K562 (cell line): ENCODE data around the gene ABCC6. TPM values are rescaled to one million over a fixed set of nuclear protein-coding genes. Genes with fewer than 3 reads are reported as not detected.
A peak's percentile ranks its signal among the peaks of the same experiment; 100 is the strongest.

Source experiments
- ATAC-seq: fragments of 200-7000 bp; cut with Tn5 transposase; 3 replicates; pipeline ENCODE4 v1.9.1; 2020; ENCODE audit warnings: moderate library complexity
- BruUV-seq: library from RNA; stranded (reverse); fragments of 400-500 nt; replicated peaks from 2 replicates; lab custom pipeline; 2021; lab: Mats Ljungman, UMichigan
- CTCF ChIA-PET: fragments of 300-600 bp; formaldehyde crosslinking; extraction: SDS; loops from one replicate; lab custom pipeline; 2021; ENCODE audit warnings: low intra/inter-chr PET ratio; lab: Yijun Ruan, JAX
- POLR2A ChIA-PET: fragments of 300-600, 350-650 bp; sonication (Branson Sonifier 250); formaldehyde crosslinking; extraction: SDS; loops from one replicate; lab custom pipeline; 2021; ENCODE audit warnings: antibody characterized with exemption, inconsistent platforms; lab: Yijun Ruan, JAX
- DNase-seq, 4 experiments: peaks; one replicate each; pipeline versions ENCODE4 v3.0.0 to v3.0.0-alpha.2; 2011 to 2018; ENCODE audit warnings: low spot score in 3 of 4, mixed read lengths in 3 of 4; ENCODE audit errors: extremely low read depth in 1 of 4
- FAIRE-seq: peaks from 2 replicates; lab custom pipeline; 2011; peaks lifted over from hg19 to GRCh38; lab: Jason Lieb, UNC
- H2AFZ ChIP-seq: 2 replicates; pipeline ENCODE4 v1.6.0; 2011; ENCODE audit warnings: low read depth, low read length, control low read depth, inconsistent platforms
- H3K27ac ChIP-seq: fragments of 200-600 bp; 3 replicates; pipeline ENCODE4 v1.8.0; 2011; ENCODE audit warnings: low read depth, mild to moderate bottlenecking, control low read depth, inconsistent platforms, low read length, moderate library complexity, mixed read lengths; ENCODE audit errors: extremely low read depth
- H3K27me3 ChIP-seq, 2 experiments: fragments of 300-600 bp in 1 of 2; 2 replicates in 1 of 2; 3 replicates in 1 of 2; pipeline versions ENCODE4 v1.6.0 to v1.8.0; 2011; ENCODE audit warnings: inconsistent platforms in 2 of 2, low read length in 2 of 2, mild to moderate bottlenecking in 1 of 2, mixed read lengths in 1 of 2, moderate library complexity in 1 of 2; ENCODE audit not compliant: control insufficient read depth in 2 of 2, insufficient read depth in 2 of 2
- H3K36me3 ChIP-seq: fragments of 300-600 bp; 3 replicates; pipeline ENCODE4 v1.8.0; 2011; ENCODE audit warnings: mild to moderate bottlenecking, low read length, inconsistent platforms; ENCODE audit not compliant: control insufficient read depth, insufficient read depth
- H3K4me1 ChIP-seq, 2 experiments: fragments of 200-600 bp in 1 of 2; replicated peaks in 1 of 2; 2 replicates in 1 of 2; 3 replicates in 1 of 2; pipeline versions ENCODE4 v1.5.1 to v1.8.0; 2011; ENCODE audit warnings: inconsistent platforms in 2 of 2, low read length in 2 of 2, mild to moderate bottlenecking in 1 of 2, mixed read lengths in 1 of 2, moderate library complexity in 1 of 2; ENCODE audit not compliant: control insufficient read depth in 2 of 2, insufficient read depth in 2 of 2
- H3K4me2 ChIP-seq: 2 replicates; pipeline ENCODE4 v1.6.1; 2011; ENCODE audit warnings: low read length, control low read depth, inconsistent platforms, mixed read lengths; ENCODE audit not compliant: insufficient read depth
- H3K4me3 ChIP-seq: fragments of 200-600 bp; sonication (generic), shearing (Covaris generic); 2 replicates; pipeline ENCODE4 v1.5.1; 2016; ENCODE audit warnings: control low read depth, inconsistent platforms
- H3K79me2 ChIP-seq: fragments of 200-600 bp; 3 replicates; pipeline ENCODE4 v1.8.0; 2011; ENCODE audit warnings: low read length, inconsistent platforms; ENCODE audit not compliant: control insufficient read depth, insufficient read depth
- H3K9ac ChIP-seq, 2 experiments: 2 replicates each; pipeline versions ENCODE4 v1.6.0 to v1.6.1; 2011; ENCODE audit warnings: low read depth in 2 of 2, low read length in 2 of 2, control low read depth in 1 of 2, inconsistent platforms in 1 of 2, mild to moderate bottlenecking in 1 of 2, mixed read lengths in 1 of 2; ENCODE audit not compliant: insufficient read depth in 1 of 2
- H3K9me1 ChIP-seq: one replicate; pipeline ENCODE4 v1.6.0; 2011; ENCODE audit warnings: inconsistent platforms, mild to moderate bottlenecking, low read length, moderate library complexity; ENCODE audit not compliant: control insufficient read depth, insufficient read depth
- H3K9me3 ChIP-seq: replicated peaks from 2 replicates; pipeline ENCODE4 v1.5.1; 2011; ENCODE audit warnings: low read depth, low read length, inconsistent platforms; ENCODE audit not compliant: control insufficient read depth, insufficient read depth
- H4K20me1 ChIP-seq: replicated peaks from 2 replicates; pipeline ENCODE4 v1.6.1; 2011; ENCODE audit warnings: low read length, inconsistent platforms, mixed read lengths; ENCODE audit not compliant: control insufficient read depth, insufficient read depth
- CBFA2T2 ChIP-seq: fragments of 450-650 bp; conservative IDR thresholded peaks from 2 replicates; pipeline ENCODE4 v1.6.1; 2017; ENCODE audit warnings: mild to moderate bottlenecking
- HOXB6 ChIP-seq: fragments of 250-450 bp; sonication (Bioruptor Pico); IDR thresholded peaks from 2 replicates; pipeline ENCODE4 v1.5.1; 2022; ENCODE audit warnings: mild to moderate bottlenecking, borderline replicate concordance
- MCM7 ChIP-seq, 2 experiments: fragments of 450-650 bp; IDR thresholded peaks; 2 replicates each; pipeline ENCODE4 v1.6.1; 2016 to 2018
- MEIS2 ChIP-seq: fragments of 450-650 bp; IDR thresholded peaks from 2 replicates; pipeline ENCODE4 v1.6.1; 2014; ENCODE audit warnings: mild to moderate bottlenecking; ENCODE audit not compliant: partially characterized antibody
- NFYB ChIP-seq: IDR thresholded peaks from 2 replicates; pipeline ENCODE4 v1.6.1; 2011; ENCODE audit warnings: mild to moderate bottlenecking, moderate library complexity; ENCODE audit not compliant: insufficient read length; ENCODE audit errors: extremely low read depth
- RAD51 ChIP-seq: fragments of 450-650 bp; IDR thresholded peaks from 2 replicates; pipeline ENCODE4 v1.7.1; 2016; ENCODE audit warnings: low read depth, mild to moderate bottlenecking, borderline replicate concordance
- ZC3H4 ChIP-seq: sonication (generic); formaldehyde crosslinking; IDR thresholded peaks from 2 replicates; pipeline ENCODE4 v1.9.0; 2021; ENCODE audit warnings: missing genetic modification reagents, borderline replicate concordance
- WGBS: fragments of 100-300 bp; shearing (Covaris generic); methylation state at CpG from one replicate; pipeline ENCODE4 v1.1.6; 2016; ENCODE audit warnings: low coverage, mixed read lengths; ENCODE audit not compliant: insufficient coverage; ENCODE audit errors: missing lambda C conversion rate; 5-methylcytosine and 5-hydroxymethylcytosine counted together
- in situ Hi-C: fragments of 300-500 bp; cut with MboI; formaldehyde crosslinking; loops from 4 replicates; pipeline ENCODE4 v1.15.0; 2018; ENCODE audit warnings: inconsistent platforms, mixed read lengths
- intact Hi-C: fragments of 100-400 bp; cut with micrococcal nuclease; formaldehyde crosslinking; loops from 2 replicates; pipeline ENCODE4 v1.14.2; 2022
- polyA plus RNA-seq, 8 experiments: library from polyadenylated mRNA; depleted of rRNA in 4 of 8; stranded (reverse) in 5 of 8; unstranded in 3 of 8; fragments of >200 nt; fragmentation: Nextera tagmentation in 2 of 8; fragmentation: Illumina TruSeq in 1 of 8; extraction: Ambion mirVana in 2 of 8; extraction: Trizol in 1 of 8; gene quantifications; 2 replicates each; pipeline versions ENCODE4 v1.2.1 to v1.2.3, GENCODE V29; 2011 to 2014; ENCODE audit warnings: inconsistent platforms in 1 of 8, missing spikeins in 1 of 8
- total RNA-seq, 7 experiments: library from RNA; depleted of rRNA in 6 of 7; stranded (reverse); fragments of >200 nt in 6 of 7; fragmentation: Illumina TruSeq in 2 of 7; extraction: Trizol in 2 of 7; gene quantifications; 2 replicates each; pipeline versions ENCODE4 v1.2.1 to v1.2.3, GENCODE V29; 2011 to 2021; ENCODE audit warnings: low replicate concordance in 1 of 7
- TF ChIP-seq, protein P1 (sequence below): sonication (generic); formaldehyde crosslinking; IDR thresholded peaks from 2 replicates; pipeline ENCODE4 v1.9.0; 2022; ENCODE audit warnings: mild to moderate bottlenecking, missing genetic modification reagents
- TF ChIP-seq, protein P2 (sequence below): sonication (generic); formaldehyde crosslinking; IDR thresholded peaks from 2 replicates; pipeline ENCODE4 v1.5.0; 2020; ENCODE audit warnings: missing genetic modification reagents

Gene ABCC6
- total and polyA plus RNA-seq, 9 of the 15 experiments (the other 6 are each of a cell fraction or from before 2014, with no cell fraction given) = 0.03 to 0.46 (median 0.07) TPM; not detected in 4

DNA sequence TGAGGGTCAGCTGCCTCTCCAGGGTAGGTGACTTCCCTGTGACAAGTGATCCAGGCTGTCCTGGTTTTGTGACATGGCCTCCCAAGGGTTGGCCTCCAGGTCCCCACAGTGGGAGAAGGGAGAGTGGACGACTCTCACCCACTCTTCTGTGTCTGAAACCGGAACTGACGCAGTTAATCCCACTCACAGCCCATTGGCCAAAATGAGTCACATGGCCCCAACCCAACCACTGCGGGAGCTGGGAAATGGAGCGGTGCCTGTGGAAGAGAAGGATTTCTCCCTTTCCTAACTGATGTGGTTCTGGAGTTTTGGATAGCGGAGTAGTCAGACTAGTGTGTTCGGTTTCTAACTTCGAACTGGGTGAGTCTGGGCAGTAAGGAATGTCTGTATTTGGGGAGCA lies 79.4 kb downstream of the ABCC6 start:
- no TSS peak for BruUV-seq
- intact Hi-C loops = no loop called here
- in situ Hi-C loops = no loop called here
- Histone ChIP-seq H3K9me3 (no peaks in the 10 kb centered on the region), H3K36me3 (peaks cover 46% of the 10 kb centered on the region; the same call in 2 of the 3 replicates), H2AFZ (no peak overlapping the region), H3K27ac (no peak overlapping the region), H4K20me1 (no peaks in the 10 kb centered on the region), H3K4me3 (no peak overlapping the region), H3K9ac (no peak overlapping the region), H3K9me1 (no peaks in the 10 kb centered on the region), H3K4me2 (no peak overlapping the region), H3K4me1 (no peaks in the 10 kb centered on the region), H3K27me3 (no peaks in the 10 kb centered on the region), H3K79me2 (no peaks in the 10 kb centered on the region)
- peak; percentile 29; the same call in 1 of the 3 replicates for ATAC-seq
- peak; percentile 44 for FAIRE-seq
- 88% methylated on average over 6 of the region's 8 CpGs for WGBS
- POLR2A ChIA-PET = interaction anchor here (0.9 kb wide), 1 partner anchor 11 kb away, joined by 3 read pairs; no protein-coding TSS in a partner anchor
- no peak for TF ChIP-seq HOXB6 (CRISPR knock-in tag)
- TF ChIP-seq MCM7 (IDR thresholded peaks at IDR 0.05) = no peak
- 0 out of 2 replicates have a peak, but pooled peaks have one; percentile 12 for TF ChIP-seq CBFA2T2
- TF ChIP-seq, protein P1, sequence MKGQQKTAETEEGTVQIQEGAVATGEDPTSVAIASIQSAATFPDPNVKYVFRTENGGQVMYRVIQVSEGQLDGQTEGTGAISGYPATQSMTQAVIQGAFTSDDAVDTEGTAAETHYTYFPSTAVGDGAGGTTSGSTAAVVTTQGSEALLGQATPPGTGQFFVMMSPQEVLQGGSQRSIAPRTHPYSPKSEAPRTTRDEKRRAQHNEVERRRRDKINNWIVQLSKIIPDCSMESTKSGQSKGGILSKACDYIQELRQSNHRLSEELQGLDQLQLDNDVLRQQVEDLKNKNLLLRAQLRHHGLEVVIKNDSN (CRISPR knock-in tag) = peak; percentile 89
- TF ChIP-seq NFYB = peak; percentile 97
- no peak for TF ChIP-seq MEIS2
- TF ChIP-seq, protein P2, sequence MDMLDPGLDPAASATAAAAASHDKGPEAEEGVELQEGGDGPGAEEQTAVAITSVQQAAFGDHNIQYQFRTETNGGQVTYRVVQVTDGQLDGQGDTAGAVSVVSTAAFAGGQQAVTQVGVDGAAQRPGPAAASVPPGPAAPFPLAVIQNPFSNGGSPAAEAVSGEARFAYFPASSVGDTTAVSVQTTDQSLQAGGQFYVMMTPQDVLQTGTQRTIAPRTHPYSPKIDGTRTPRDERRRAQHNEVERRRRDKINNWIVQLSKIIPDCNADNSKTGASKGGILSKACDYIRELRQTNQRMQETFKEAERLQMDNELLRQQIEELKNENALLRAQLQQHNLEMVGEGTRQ (CRISPR knock-in tag) = peak; percentile 85
- TF ChIP-seq RAD51 = peak; percentile 62; the same call in 1 of the 2 replicates
- TF ChIP-seq ZC3H4 (CRISPR knock-in tag) = 0 out of 2 replicates have a peak, but pooled peaks have one; percentile 31
- DNase-seq = peak in 3 of 4 experiments; percentile 35 to 71 (median 67)
- CTCF ChIA-PET = no interaction called here
